HG02840 (cell line): ENCODE results near the gene TTC17.
"Not testable (repeated sequence)": the region's sequence is repeated elsewhere in the genome, so short reads cannot be mapped to it uniquely, and the experiment has no call there.

ENCODE experiments used
- ATAC-seq: cut with Tn5 transposase; IDR thresholded peaks from one replicate; pipeline ENCODE4 v1.9.1; 2021; ENCODE audit warnings: mild to moderate bottlenecking, moderate library complexity, moderate number of reproducible peaks; ENCODE audit not compliant: unreplicated experiment, low FRiP score

Gene TTC17

DNA sequence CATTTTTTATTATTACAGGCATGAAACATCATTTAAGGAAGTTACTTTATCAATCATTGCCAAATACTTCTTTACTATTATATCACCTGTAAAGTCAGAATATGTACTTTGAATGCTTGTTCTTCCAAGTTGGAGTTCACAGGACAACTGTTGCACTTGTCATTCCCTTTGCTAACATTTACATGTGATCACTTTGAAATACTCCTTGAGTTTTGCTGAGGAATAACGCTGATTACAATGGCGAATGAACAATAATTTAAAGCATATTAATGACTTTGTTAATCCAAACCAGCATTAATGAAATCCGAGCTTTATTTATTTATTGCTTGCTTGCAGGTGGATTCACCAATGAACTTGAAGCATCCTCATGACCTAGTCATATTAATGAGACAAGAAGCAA is 20.2 kb downstream of the TTC17 start:
- ATAC-seq, result no peak

DNA sequence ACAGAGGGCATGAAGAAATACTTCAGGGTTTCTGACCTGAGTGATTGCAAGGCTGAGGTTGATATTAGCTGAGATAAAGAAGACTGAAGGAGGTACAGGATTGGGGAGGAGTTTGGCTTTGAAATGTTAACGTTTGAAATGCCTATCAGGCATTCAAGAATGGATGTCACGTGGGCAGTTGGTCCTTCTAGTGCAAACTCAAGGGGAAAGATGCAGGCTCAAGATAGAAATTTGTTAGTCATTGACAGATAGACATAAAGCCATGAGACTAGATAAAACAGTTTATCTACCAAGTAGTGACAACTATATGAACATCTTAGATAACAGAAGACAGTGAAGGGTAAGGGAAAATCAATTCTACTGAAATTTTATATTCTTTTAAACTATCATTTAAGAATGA is 23.1 kb downstream of the TTC17 start:
- ATAC-seq, result no peak

DNA sequence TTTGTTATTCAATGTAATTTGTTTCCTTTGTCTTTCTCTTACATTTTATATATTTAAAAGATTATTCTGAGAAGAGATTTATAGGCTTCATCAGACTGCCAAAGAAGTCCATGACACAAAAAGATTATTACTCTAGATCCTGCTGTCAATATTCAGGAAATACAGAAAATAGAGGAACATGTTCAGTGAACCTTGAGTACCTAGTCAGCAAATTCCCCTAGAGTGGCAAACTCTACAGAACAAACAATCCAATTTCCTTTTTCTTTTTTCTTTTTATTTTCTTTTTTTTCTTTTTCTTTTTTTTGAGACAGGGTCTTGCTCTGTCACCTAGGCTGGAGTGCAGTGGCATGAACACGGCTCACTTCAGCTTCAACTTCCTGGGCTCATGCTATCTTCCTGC is 23.9 kb downstream of the TTC17 start:
- no peak for ATAC-seq

DNA sequence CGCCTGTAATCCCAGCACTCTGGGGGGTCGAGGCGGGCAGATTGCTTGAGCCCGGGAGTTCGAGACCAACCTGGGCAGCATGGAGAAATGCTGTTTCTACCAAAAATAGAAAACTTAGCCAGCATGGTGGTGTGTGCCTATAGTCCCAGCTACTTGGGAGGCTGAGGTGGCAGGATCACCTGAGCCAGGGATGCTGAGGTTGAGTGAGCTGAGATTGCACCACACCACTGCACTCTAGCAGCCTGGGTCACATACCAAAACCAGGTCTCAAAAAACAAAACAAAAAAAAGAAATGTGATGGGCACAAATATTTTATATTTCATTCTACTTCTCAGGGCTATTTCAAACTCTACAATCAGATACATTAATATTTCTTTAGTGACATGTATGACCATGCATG is 25.7 kb downstream of the TTC17 start:
- no peak for ATAC-seq

DNA sequence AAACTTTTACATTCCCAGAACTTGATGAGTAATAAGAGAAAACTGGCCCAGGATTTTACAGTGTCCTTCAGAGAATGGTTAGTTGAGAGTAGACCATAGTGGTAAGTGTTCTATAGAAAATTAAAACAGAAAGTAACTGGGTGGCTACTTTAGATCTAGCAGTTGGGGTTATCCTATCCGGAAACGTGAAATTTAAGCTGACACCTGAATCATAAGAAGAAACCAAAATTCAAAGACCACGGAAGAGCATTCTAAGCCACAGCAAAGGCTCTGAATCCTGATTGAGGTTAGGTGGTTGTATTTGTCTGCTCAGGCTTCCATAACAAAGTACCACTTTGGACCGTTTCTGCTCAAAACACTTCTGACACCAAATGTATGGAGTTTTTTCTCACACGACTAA is 34.0 kb downstream of the TTC17 start:
- no peak for ATAC-seq

DNA sequence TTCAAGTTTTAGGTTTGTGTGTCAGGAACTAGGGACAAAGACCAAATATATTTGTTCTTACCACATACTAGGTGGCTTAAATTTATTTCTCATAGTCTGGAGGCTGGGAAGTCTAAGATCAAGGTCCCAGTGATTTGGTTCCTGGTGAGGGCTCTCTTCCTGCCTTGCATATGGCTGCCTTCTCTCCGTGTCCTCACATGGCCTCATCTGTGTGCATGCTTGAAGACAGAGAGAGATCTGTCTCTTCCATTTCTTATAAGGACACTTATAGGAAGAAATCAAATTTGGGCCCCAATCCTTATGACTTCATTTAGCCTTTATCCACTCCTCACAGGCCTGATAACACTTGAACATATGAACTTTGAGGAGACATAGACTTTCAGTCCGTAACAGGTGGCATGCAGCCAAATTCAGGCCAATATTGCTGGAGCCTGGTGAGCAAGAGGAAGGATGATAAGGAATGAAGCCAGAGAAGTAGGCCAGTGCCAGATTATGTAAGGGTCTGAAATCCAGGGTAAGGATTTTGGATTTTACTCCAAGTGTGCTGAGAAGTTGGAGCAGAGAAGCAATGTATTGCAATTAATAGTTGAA is 35.1 kb downstream of the TTC17 start:
- no peak for ATAC-seq

DNA sequence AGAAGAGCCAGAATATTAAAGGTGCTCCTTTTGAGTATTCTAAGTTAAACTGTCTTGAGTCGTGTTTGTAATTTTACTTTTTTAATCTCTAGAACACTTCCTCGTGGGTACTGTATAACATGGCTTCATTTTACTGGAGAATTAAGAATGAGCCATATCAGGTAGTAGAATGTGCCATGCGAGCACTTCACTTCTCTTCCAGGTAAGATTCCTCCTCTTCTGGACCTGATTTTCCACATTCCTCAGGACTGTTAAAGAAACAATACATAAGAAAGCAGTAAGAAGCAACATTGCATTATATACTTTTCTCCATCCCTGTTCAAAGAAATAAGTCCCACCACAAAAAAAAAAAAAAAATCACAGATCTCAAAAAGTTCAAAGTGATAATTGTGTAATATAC is 37.9 kb downstream of the TTC17 start:
- ATAC-seq, result no peak

DNA sequence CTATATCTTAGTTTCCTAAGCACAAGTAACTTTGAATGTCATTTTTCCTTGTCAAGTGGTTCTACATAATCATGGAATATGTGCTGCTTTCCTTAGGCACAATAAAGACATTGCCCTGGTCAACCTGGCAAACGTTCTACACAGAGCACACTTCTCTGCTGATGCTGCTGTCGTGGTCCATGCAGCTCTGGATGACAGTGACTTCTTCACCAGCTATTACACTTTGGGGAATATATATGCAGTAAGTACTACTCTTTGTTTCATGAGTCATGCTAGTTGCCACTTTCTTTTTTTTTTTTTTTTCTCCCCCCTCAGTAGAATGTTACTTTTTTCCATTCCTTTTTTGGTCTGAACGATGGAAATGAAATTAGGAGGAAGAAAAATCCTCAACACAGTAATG is 38.5 kb downstream of the TTC17 start:
- ATAC-seq, result no peak

DNA sequence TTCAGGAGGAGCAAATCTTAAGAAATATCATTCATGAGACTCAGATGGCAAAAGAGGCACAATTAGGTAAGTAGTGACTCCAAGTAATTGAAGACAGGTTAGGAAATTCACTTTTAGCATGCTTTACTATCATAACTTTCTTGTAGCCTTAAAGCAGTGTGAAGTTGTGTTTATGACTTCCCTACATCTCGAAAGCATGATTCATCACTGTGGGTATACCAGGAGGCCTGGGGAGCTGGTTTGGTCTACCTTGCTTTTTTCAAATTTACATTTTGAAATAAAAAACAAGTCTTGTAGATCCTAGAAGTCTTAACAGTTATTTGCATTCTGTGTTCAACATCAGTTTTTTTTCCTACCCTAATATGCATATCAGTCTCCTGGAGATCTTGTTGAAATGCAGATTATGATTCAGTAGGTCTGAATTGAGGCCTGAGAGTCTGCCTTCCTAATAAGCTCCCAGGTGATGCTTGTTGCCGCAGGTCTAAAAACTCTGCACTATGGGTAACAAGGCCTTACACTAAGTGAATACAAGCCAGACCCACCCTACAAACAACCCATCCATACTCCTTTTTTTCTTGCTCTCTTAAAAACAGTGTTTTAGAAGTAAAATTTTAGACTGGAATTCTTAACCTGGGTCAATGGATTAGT is 41.4 kb downstream of the TTC17 start:
- no peak for ATAC-seq

DNA sequence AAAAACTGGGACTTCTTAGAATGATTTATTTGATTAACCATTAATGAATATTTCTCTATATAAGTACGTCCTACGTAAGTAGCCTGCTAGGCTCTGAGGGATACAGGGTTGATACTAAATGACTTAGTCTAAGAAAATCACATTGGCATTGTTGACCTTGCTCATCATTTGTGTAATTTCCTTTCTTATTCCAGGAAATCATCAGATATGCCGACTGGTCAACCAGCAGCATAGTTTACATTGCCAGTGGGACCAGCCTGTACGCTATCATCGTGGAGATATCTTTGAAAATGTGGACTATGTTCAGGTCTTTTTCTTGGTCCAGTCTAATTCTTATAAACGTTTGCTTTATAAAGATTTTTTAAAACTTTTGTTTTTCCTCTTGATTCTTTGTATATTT is 42.5 kb downstream of the TTC17 start:
- no peak for ATAC-seq

DNA sequence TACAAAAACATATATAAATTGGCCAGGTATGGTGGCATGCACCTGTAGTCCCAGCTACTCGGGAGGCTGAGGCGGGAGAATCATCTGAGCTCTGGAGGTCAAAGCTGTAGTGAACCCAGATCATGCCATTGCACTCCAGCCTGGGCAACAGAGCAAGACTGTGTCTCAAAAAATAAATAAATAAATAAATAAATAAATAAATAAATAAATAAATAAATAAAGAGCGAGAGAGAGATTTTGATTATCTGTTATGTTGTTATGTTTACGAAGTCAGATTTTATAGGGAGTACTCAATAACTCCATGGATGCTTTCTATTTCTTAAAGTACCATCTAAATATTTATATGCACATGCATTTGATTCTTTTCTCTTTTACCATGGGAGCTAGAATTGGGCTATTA is 43.1 kb downstream of the TTC17 start:
- not testable (repeated sequence) for ATAC-seq

DNA sequence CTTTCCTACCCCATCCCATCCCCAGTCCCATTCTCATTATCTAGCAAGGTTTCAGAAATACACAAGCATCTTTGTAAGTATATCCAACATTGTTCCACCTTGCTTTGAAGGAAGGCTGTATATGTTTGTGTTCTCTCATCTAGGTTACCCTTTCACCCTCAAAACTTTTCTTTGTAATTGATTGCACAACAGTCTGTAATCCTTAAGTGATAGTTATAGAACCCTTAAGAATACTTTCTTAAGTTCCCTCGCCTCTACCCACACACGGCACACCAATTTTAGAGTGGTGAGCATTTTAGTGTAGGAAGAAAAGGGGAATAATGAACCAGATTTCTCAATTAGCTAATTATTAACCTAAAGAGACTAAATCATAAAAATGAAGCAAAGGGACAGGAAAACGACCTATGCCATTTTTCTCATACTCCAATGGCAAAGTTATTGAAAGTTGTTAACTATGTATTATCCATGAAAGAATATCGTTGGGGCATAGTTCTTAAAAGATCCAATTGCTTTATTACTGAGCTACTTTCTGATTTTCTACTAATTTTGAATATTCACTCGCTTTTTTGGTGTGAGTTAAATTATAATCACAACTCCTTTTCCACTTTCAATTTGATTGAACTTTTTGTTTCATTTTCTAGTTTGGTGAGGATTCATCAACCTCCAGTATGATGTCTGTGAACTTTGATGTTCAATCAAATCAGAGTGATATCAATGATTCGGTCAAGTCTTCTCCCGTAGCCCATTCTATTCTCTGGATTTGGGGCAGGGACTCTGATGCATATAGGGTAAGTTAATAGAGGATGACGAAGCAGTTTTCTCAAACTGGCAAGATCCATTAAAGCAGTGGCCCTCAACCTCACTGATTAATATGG is 44.9 kb downstream of the TTC17 start:
- no peak for ATAC-seq

DNA sequence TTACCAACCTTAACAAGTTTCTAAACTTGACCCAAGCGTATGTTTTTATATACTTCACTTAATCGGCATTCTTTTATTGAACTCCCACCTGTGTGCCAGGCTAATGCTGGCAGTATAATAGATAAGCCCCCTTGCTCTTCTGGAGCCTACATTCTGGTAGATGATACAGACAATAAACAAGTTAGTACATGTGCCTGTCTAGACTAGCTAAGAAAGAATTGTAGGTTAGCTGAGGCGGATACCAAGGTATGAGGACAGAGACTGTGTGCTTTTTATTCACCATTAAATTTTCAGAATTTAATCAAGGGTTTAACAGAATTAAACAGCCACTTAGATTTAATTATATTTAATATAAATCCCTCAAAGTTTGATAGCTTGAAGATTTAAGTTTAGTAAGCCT is 45.7 kb downstream of the TTC17 start:
- no peak for ATAC-seq

DNA sequence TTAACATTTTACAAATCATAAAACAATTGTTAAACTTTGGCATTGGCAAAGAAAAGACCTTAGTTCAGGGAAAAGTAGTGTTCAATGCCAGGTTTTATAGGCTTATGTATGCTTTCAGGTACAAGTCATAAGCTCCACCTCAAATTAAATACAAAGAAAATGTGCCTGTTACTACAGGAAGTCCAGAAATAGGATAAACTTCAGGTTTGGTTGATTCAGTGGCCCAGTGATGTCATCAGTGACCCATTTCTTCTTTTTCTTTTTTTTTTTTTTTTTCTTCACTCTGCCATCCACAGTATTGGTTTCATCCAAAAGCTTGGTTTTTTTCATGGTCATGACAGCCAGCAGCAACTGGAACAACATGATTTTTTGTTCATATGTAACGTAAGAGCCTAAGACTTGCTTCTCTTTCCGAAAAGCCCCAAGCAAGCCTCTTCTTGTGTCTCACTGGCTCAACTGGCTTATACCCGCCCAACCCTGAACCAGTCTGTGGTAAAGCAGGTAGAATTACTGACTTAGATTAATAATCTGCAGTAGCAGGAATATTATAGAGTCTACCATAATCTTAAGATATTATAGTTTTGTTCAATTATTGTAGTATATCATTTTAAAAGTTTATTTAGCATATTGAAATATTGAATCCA is 46.2 kb downstream of the TTC17 start:
- ATAC-seq, result no peak

DNA sequence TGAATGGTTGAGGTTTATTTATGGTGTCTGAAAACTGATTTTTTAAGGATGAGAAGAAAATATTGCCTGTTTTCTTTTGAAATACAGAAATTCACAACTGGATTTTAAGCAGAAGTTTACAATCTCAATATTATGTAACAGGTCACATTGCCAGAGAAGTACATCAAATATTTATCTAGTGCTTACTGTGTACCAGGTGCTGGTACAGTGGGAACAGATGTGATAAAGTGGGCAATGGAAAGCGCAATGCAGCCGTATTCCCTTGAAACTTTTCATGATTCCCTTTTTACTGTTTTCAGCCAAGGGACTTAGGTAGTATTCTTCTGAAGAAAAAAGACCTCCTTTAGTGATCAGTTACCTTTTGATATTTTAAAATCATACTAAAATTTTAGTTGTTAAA is 49.6 kb downstream of the TTC17 start:
- no peak for ATAC-seq

DNA sequence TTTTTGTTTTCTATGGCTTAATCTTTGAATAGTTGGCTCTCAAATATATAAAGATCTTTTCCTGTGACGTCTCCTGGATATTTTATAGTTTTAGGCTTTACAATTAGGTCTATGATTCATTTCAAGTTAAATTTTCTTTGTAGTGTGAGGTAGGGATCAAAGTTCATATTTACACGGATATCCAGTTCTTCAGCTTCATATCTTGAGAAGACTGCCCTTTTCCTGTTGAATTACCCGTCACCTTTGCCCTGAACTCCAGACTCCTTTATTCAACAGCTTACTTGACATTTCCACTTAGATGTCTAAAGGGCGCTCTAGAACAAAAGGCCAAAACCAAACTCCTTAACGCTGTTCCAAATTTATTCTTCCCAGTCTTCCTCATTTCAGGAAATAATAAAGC is 51.7 kb downstream of the TTC17 start:
- no peak for ATAC-seq

DNA sequence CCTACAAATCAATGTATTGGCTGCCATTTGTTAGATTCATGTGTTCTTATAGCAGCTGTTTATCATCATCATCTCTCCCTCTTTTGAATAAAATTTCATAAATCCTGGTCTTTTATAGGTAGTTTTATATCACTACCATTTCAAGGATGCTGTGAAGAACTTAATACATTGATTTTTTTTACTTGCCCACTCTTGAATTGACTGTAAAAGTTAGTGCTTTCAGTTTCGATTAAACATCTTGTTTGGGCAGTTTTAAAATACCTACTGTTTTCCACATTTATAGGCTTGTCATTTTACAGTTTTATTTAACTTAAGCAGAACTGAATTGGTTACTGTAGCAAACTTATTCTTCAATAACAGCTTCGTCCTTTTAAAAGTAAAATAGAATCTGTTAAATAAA is 59.5 kb downstream of the TTC17 start:
- no peak for ATAC-seq

DNA sequence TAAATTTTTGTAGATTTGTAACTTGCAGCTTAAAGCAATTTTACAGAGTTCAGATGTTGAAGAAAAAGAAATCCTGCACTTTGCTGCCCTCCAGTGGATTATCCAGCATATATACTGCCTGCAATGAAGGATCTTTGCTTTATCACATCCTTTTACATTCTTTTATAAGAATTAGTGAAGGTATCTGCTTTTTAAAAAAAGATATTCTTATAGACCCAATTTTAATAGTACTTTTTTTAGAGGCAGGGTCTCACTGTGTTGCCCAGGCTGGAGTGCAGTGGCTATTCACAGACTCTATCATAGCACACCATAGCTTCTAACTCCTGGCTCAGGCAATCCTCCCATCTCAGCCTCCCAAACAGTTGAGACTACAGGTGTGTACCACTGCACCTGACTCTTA is 60.7 kb downstream of the TTC17 start:
- no peak for ATAC-seq

DNA sequence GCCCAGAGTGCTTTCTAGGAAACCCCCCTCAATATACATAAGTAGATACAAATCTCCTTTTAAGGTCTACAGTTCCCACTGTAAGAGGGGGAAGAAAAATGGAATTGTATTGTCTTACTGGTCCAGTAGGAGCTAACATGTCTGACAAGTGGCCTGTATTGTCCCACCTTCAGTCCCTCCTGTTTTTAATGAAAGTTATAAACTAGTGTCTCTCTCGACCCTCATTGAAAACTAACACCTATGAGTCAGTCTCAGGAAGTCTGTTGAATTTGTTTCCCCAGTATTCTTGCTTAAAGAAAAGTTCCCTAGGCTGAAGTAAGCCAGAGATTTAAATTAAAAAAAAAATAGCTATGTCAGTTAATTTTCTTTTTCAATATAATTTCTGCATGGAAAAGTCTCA is 69.3 kb downstream of the TTC17 start:
- no peak for ATAC-seq

DNA sequence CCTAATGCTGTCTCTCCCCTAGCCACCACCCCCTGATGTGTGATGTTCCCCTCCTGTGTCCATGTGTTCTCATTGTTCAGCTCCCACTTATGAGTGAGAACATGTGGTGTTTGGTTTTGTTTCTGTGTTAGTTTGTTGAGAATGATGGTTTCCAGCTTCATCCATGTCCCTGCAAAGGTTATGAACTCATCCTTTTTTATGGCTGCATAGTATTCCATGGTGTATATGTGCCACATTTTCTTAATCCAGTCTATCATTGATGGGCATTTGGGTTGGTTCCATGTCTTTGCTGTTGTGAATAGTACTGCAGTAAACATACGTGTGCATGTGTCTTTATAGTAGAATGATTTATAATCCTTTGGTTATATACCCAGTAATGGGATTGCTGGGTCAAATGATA is 72.2 kb downstream of the TTC17 start:
- not testable (repeated sequence) for ATAC-seq

DNA sequence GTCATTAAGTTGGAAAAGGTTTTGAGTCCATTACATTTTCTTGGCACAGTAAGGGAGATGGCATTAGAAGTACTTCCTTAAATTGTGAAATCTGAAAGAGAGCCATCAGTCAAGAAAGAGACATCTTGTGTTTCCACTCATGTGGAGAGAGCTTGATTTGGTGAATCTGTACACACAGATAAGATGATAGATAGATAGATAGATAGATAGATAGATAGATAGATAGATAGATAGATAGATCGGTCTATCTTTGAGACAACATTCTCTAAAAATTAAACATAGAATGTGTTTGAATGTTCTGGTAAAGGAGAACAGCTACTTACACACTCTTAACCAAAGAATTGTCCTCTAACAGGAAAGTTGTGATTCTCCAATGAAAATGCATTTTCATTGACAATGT is 76.2 kb downstream of the TTC17 start:
- ATAC-seq, result no peak
